Adrenal gland (tissue), 12 donors: Measurements from ENCODE around the gene NFATC4. TPM values are rescaled to one million over a fixed set of nuclear protein-coding genes. Genes with fewer than 3 reads are reported as not detected.
"Not testable (repeated sequence)": the region's sequence is repeated elsewhere in the genome, so short reads cannot be mapped to it uniquely, and the experiment has no call there.

ENCODE experiments used
- DNase-seq, 7 donors: peaks; one replicate each; pipeline ENCODE4 v3.0.0-alpha.2; 2019 to 2020
- H3K27ac ChIP-seq, 5 donors: fragments of 200-600 bp; sonication (generic) in 4 of 5; 1 replicate in 3 of 5; 2 replicates in 2 of 5; pipeline versions ENCODE4 v1.5.1 to v1.8.0; 2016 to 2020; ENCODE audit warnings: mild to moderate bottlenecking in 1 of 5
- H3K27me3 ChIP-seq: fragments of 200-600 bp; 2 replicates; pipeline ENCODE4 v1.8.0; 2021
- H3K36me3 ChIP-seq, 2 donors: fragments of 200-600 bp; replicated peaks in 1 of 2; 1 replicate in 1 of 2; 2 replicates in 1 of 2; pipeline versions ENCODE4 v1.5.1 to v1.8.0; 2018 to 2022
- H3K4me1 ChIP-seq, 2 donors: fragments of 200-600 bp; replicated peaks in 1 of 2; 1 replicate in 1 of 2; 2 replicates in 1 of 2; pipeline versions ENCODE4 v1.5.1 to v1.8.0; 2018 to 2021
- H3K4me3 ChIP-seq, 4 donors: fragments of 200-600 bp; sonication (generic) in 3 of 4; one replicate each; pipeline ENCODE4 v1.5.1; 2016 to 2018
- H3K9me3 ChIP-seq, 3 donors: fragments of 200-600 bp; sonication (generic) in 1 of 3; replicated peaks in 1 of 3; 1 replicate in 2 of 3; 2 replicates in 1 of 3; pipeline versions ENCODE4 v1.5.1 to v1.8.0; 2016 to 2021
- POLR2A ChIP-seq, 2 donors: fragments of 450-650 bp; IDR thresholded peaks; one replicate each; pipeline ENCODE4 v1.6.1; 2017; ENCODE audit warnings: antibody characterized with exemption in 2 of 2, mild to moderate bottlenecking in 2 of 2, moderate library complexity in 1 of 2
- WGBS, 4 donors: extraction: QIAGEN DNeasy Blood & Tissue Kit in 2 of 4; methylation state at CpG; one replicate each; pipeline versions ENCODE4 v1.1.5 to v1.1.7; 2013 to 2017; 5-methylcytosine and 5-hydroxymethylcytosine counted together
- intact Hi-C, 2 donors: fragments of 100-400 bp; cut with DNase I; formaldehyde crosslinking; loops; one replicate each; pipeline versions ENCODE4 v1.14.1 to v1.15.0; 2022 to 2023
- polyA plus RNA-seq, 3 donors: library from polyadenylated mRNA; stranded (reverse); fragments of 200-250 nt in 2 of 3; fragments of 350-450 nt in 1 of 3; fragmentation: Illumina TruSeq in 1 of 3; extraction: RNeasy Lipid Tissue Mini Kit (QIAGEN cat#74804) in 1 of 3; gene quantifications; one replicate each; pipeline ENCODE4 v1.2.3, GENCODE V29; 2013 to 2014
- total RNA-seq, 9 donors: library from RNA; depleted of rRNA in 4 of 9; stranded (reverse); fragments of >200 nt in 4 of 9; fragments of 120-200 nt in 1 of 9; fragmentation: NEBNext Ultra II Directional in 1 of 9; extraction: Animal tissue kit (Norgen Biotek cat#: 25700) in 1 of 9; gene quantifications; one replicate each; pipeline versions ENCODE4 v1.1.0 to v1.2.4, GENCODE V29; 2013 to 2023
- TF ChIP-seq, protein P1 (sequence below), 6 experiments: fragments of 450-650 bp in 4 of 6; fragments of 200-600 bp in 2 of 6; sonication (generic) in 1 of 6; IDR thresholded peaks; 1 replicate in 5 of 6; 2 replicates in 1 of 6; pipeline versions ENCODE4 v1.5.1 to v1.8.0; 2016 to 2021; ENCODE audit warnings: antibody characterized with exemption in 6 of 6, mild to moderate bottlenecking in 2 of 6, moderate library complexity in 1 of 6
- donor health status: healthy with polysubstance abuse.
- donor health status: Bipolar disorder and iron deficiency.
- donor health status: DM: yes; HTN: yes; CAD: no.
- donor health status: DM: no; HTN: no; CAD: no.
- donor health status: DM: no; HTN: no; CAD: no.
- donor health status: DM: yes; HTN: yes; CAD: no.

The NFATC4 gene
- total and polyA plus RNA-seq, 12 donors = 11.8 to 505 (median 59.8) TPM

DNA sequence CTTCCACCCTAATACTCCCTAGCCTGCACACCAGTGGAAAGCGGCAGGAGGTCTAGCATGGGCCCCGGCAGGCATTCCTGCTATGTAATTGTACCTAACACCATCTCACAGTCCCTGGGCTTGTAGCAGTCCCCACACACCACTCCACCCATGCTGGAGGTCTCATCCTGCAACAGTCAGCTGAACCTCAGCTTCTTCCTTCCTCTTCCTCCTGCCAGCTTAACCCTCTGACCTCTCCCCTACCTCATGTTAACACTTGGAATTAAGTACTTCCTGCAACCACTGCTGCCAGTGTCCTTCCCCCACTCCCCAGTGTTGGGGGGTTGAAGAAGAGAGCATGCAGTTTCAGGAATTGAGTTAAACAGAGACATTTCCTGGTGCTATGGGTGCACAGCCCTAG is 40.7 kb upstream of the NFATC4 start:
- 74 to 100% (median 88%) methylated on average over 1 to 2 of the region's 2 CpGs for WGBS, 4 donors
- no peaks in the 10 kb centered on the region for H3K9me3 ChIP-seq
- H3K27ac ChIP-seq = no peak overlapping the region
- H3K36me3 ChIP-seq = no peaks in the 10 kb centered on the region
- H3K4me1 ChIP-seq = peaks cover 0 to under 1% of the 10 kb centered on the region in 2 donors
- H3K27me3 ChIP-seq = no peaks in the 10 kb centered on the region
- intact Hi-C loops = no loop called here
- no peak overlapping the region for H3K4me3 ChIP-seq
- TF ChIP-seq, protein P1, sequence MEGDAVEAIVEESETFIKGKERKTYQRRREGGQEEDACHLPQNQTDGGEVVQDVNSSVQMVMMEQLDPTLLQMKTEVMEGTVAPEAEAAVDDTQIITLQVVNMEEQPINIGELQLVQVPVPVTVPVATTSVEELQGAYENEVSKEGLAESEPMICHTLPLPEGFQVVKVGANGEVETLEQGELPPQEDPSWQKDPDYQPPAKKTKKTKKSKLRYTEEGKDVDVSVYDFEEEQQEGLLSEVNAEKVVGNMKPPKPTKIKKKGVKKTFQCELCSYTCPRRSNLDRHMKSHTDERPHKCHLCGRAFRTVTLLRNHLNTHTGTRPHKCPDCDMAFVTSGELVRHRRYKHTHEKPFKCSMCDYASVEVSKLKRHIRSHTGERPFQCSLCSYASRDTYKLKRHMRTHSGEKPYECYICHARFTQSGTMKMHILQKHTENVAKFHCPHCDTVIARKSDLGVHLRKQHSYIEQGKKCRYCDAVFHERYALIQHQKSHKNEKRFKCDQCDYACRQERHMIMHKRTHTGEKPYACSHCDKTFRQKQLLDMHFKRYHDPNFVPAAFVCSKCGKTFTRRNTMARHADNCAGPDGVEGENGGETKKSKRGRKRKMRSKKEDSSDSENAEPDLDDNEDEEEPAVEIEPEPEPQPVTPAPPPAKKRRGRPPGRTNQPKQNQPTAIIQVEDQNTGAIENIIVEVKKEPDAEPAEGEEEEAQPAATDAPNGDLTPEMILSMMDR (IDR thresholded peaks at IDR 0.05) = no peak
- DNase-seq = no peak

DNA sequence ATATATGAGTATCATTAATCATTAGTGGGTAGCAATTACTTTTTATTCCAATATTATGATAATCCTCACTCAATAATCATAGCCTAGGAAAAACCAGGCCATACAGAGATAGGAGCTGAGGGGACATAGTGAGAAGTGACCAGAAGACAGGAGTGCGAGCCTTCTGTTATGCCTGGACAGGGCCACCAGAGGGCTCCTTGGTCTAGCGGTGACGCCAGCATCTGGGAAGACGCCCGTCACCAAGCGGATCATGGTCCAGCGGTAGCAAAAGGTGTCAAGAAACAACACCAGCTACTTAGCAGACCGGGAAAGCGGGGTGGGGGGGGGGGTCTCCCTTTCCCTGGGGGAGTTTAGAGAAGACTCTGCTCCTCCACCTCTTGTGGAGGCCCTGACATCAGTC is 40.1 kb upstream of the NFATC4 start:
- intact Hi-C loops, H3K4me3 ChIP-seq, H3K36me3 ChIP-seq, H3K4me1 ChIP-seq, H3K9me3 ChIP-seq, H3K27me3 ChIP-seq: not testable (repeated sequence)
- peak; percentile 59 to 91 (median 76) for DNase-seq
- TF ChIP-seq, protein P1 (IDR thresholded peaks at IDR 0.05) = peak; percentile 35 to 82 (median 66)
- peak overlapping the region in 1 of 5 donors; percentile 8 for H3K27ac ChIP-seq
- WGBS, 4 donors = 0 to 4% (median 1%) methylated on average over 7 to 9 of the region's 9 CpGs

DNA sequence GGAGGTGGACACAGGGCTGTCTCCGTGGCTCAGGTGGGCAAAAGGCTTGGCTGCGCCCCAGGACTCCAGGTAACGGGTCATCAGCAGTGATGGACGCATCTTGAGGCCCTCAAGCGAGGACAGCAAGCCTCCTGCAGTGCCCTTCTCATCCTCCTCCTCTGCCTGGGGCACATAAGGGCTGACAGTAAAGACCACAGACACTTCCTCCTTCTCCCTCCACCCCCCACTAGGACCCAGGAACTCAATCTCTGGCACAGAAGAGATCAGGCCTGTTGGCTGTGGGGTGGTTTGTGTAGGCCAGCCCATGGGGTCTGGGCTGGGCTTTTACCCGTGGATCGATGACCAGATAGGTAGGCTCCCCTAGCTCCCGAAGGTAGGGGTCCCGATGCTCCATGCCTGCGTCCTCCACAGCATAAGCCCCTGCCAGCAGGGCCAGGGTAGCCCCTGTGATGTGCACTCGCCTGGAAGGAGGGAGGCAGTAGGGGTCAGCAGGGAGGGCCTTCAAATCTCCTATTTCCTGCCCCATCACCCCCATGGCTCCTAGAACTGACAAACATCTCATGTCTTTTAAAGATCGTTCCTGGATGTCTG is 38.8 kb upstream of the NFATC4 start:
- TF ChIP-seq, protein P1 (IDR thresholded peaks at IDR 0.05) = no peak
- no peak for TF ChIP-seq POLR2A (IDR thresholded peaks at IDR 0.05)
- peaks cover 0 to 17% of the 10 kb centered on the region in 2 donors for H3K4me1 ChIP-seq
- DNase-seq = no peak
- peak overlapping the region in 1 of 5 donors; percentile 13 for H3K27ac ChIP-seq
- H3K9me3 ChIP-seq = no peaks in the 10 kb centered on the region
- no peak overlapping the region for H3K4me3 ChIP-seq
- 73 to 88% (median 86%) methylated on average over 8 to 12 of the region's 12 CpGs for WGBS, 4 donors
- no peaks in the 10 kb centered on the region for H3K27me3 ChIP-seq
- no peaks in the 10 kb centered on the region for H3K36me3 ChIP-seq
- intact Hi-C loops = no loop called here

DNA sequence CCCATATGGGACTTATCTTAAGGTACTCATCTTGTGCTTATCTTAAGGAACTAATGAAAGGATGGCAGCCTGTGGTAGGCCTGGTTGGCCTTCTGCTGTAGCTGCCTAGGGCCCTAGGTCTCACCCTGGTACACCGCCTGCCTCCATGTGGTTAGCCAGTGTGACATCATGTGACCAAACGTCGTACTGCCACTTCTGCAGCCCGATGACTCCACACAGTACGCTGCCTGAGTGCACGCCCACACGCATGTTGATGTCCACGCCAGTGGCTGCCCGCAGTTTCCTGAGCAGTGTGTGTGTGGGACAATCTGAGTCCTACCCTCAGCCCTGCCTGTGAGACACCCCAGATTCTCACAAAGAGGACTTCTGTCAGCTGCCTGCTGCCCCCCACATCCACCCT is 38.2 kb upstream of the NFATC4 start:
- 74 to 78% (median 74%) methylated on average over 4 to 9 of the region's 9 CpGs; no CpG with 5 or more reads in 1 of the 4 donors for WGBS, 4 donors
- no peaks in the 10 kb centered on the region for H3K9me3 ChIP-seq
- no peak for TF ChIP-seq POLR2A (IDR thresholded peaks at IDR 0.05)
- TF ChIP-seq, protein P1 (IDR thresholded peaks at IDR 0.05) = no peak
- intact Hi-C loops = loop anchor here (2.0 to 5.0 kb wide), 2 partner anchors 103 kb away; no protein-coding TSS in a partner anchor
- H3K27me3 ChIP-seq = peaks cover 5% of the 10 kb centered on the region
- H3K36me3 ChIP-seq = no peaks in the 10 kb centered on the region
- no peak overlapping the region for H3K4me3 ChIP-seq
- peak in 5 of 7 donors; percentile 33 to 78 (median 55) for DNase-seq
- H3K27ac ChIP-seq = peak overlapping the region in 1 of 5 donors; percentile 13
- H3K4me1 ChIP-seq = peaks cover 0 to 22% of the 10 kb centered on the region in 2 donors
